T-helper 2 cell treated with Interferon-gamma antibody and Interleukin-4, amounts not matched to agents 5 μg/mL and 100 μg/mL, for 36 hours (primary cell): ENCODE measurements around the gene PEX10.
"Not testable (repeated sequence)": the region's sequence is repeated elsewhere in the genome, so short reads cannot be mapped to it uniquely, and the experiment has no call there.

ENCODE experiments used
- DNase-seq: peaks from one replicate; pipeline ENCODE4 v3.0.0; 2021; ENCODE audit warnings: low spot score
- H3K27ac Mint-ChIP-seq: one replicate; pipeline ENCODE4 v1.8.0; 2021; ENCODE audit warnings: mild to moderate bottlenecking, mixed read lengths
- H3K27me3 Mint-ChIP-seq: one replicate; pipeline ENCODE4 v1.8.0; 2021; ENCODE audit warnings: low read depth, mixed read lengths
- H3K36me3 Mint-ChIP-seq: one replicate; pipeline ENCODE4 v1.8.0; 2021; ENCODE audit warnings: low read depth, mixed read lengths
- H3K4me1 Mint-ChIP-seq: one replicate; pipeline ENCODE4 v1.8.0; 2021; ENCODE audit warnings: low read depth, mixed read lengths
- H3K4me3 Mint-ChIP-seq: one replicate; pipeline ENCODE4 v1.8.0; 2022; ENCODE audit warnings: mild to moderate bottlenecking, moderate library complexity, mixed read lengths
- H3K9me3 Mint-ChIP-seq: one replicate; pipeline ENCODE4 v1.8.0; 2021; ENCODE audit warnings: mixed read lengths

The PEX10 gene

DNA sequence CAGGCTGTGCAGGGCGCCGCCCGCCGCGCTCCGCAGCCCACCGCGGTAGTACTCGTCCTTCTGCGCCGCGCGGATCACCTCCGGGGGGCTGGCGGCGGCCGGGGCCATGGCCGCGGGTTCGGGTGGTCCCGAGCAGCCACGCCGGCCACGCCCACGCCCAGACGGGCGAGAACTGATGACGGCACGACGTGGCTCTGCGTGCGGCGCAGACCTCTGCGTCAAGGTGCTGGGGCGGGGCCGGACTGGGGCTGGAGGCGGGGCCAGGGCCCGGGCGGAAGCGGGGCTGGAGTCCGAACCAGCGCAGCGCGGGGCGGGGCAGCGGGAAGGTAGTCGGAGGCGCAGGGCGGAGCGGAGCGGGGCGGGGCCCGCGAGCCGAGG lies at the start of gene PEX10:
Gene PEX10, minus strand, starts transcription at position 170 of the 378 bp plus-strand sequence. Its CDS starts 62 bp downstream, at position 108.
- H3K27me3 Mint-ChIP-seq, result no peaks in the 10 kb centered on the region
- peaks cover 24% of the 10 kb centered on the region for H3K4me1 Mint-ChIP-seq
- H3K27ac Mint-ChIP-seq, result peak within 1 kb of the TSS; percentile 88
- peak; percentile 99 for DNase-seq
- peaks cover 4% of the 10 kb centered on the region for H3K36me3 Mint-ChIP-seq
- H3K9me3 Mint-ChIP-seq, result no peaks in the 10 kb centered on the region
- H3K4me3 Mint-ChIP-seq, result peak within 1 kb of the TSS; percentile 90

- H3K4me3 Mint-ChIP-seq, result no peak overlapping the region
- no peak overlapping the region for H3K27ac Mint-ChIP-seq
- H3K9me3 Mint-ChIP-seq, result no peaks in the 10 kb centered on the region
- H3K4me1 Mint-ChIP-seq, result no peaks in the 10 kb centered on the region
- H3K36me3 Mint-ChIP-seq, result no peaks in the 10 kb centered on the region
- DNase-seq, result no peak
- no peaks in the 10 kb centered on the region for H3K27me3 Mint-ChIP-seq
Measured at GRCh38 chr1:2460996-2461751, 48.8 kb upstream of the PEX10 start.

DNA sequence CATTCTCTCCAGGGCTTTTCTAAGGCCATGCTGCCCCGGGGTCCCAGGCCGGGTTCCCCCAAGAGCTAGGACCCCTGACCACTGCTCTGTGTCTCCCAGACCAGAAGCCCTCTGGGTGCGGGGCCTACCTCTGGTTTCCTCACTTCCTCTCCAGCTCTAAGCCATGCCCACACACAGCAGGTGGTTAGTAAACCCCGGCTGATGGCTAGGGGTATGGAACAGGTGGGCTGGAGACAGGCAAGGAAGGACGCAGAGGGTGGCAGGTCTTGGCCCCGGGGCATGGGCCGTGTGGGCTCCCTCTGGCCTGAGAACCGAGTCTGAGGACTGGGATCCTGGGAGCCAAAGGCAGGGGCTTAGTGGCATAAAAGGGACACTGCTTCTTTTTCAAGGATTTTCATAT lies 47.8 kb upstream of the PEX10 start:
- H3K4me3 Mint-ChIP-seq, result no peak overlapping the region
- DNase-seq, result no peak
- H3K4me1 Mint-ChIP-seq, result no peaks in the 10 kb centered on the region
- H3K9me3 Mint-ChIP-seq, result no peaks in the 10 kb centered on the region
- no peaks in the 10 kb centered on the region for H3K27me3 Mint-ChIP-seq
- H3K36me3 Mint-ChIP-seq, result no peaks in the 10 kb centered on the region
- no peak overlapping the region for H3K27ac Mint-ChIP-seq

- Mint-ChIP-seq H3K4me3 (no peak overlapping the region), H3K4me1 (no peaks in the 10 kb centered on the region), H3K9me3 (no peaks in the 10 kb centered on the region), H3K36me3 (no peaks in the 10 kb centered on the region), H3K27me3 (no peaks in the 10 kb centered on the region), H3K27ac (no peak overlapping the region)
- DNase-seq, result no peak
Measured at GRCh38 chr1:2459757-2460156, 47.4 kb upstream of the PEX10 start.

DNA sequence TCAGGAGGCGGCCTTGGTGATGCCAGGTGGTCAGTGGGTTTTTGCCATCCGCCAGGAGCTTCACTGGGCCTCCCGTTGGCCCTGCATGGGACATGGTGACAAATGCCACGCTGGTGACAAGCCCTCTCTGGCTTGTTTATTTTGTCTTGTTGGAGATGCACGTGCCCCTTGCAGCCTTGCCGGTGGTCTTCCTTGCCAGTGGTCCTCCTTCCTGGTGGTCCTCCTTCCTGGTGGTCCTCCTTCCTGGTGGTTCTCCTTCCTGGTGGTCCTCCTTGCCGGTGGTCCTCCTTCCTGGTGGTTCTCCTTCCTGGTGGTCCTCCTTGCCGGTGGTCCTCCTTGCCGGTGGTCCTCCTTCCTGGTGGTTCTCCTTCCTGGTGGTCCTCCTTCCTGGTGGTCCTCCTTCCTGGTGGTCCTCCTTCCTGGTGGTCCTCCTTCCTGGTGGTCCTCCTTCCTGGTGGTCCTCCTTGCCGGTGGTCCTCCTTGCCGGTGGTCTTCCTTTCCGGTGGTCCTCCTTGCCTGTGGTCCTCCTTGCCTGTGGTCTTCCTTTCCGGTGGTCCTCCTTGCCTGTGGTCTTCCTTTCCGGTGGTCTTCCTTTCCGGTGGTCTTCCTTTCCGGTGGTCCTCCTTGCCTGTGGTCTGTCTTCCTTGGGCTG lies 46.9 kb upstream of the PEX10 start:
- not testable (repeated sequence) for DNase-seq, H3K4me3 Mint-ChIP-seq, H3K36me3 Mint-ChIP-seq, H3K27ac Mint-ChIP-seq, H3K4me1 Mint-ChIP-seq, H3K27me3 Mint-ChIP-seq, H3K9me3 Mint-ChIP-seq

- DNase-seq, result no peak
- H3K27me3 Mint-ChIP-seq, result no peaks in the 10 kb centered on the region
- no peaks in the 10 kb centered on the region for H3K36me3 Mint-ChIP-seq
- no peaks in the 10 kb centered on the region for H3K9me3 Mint-ChIP-seq
- no peak overlapping the region for H3K27ac Mint-ChIP-seq
- H3K4me1 Mint-ChIP-seq, result no peaks in the 10 kb centered on the region
- H3K4me3 Mint-ChIP-seq, result no peak overlapping the region
Measured at GRCh38 chr1:2458687-2459086, 46.3 kb upstream of the PEX10 start.

DNA sequence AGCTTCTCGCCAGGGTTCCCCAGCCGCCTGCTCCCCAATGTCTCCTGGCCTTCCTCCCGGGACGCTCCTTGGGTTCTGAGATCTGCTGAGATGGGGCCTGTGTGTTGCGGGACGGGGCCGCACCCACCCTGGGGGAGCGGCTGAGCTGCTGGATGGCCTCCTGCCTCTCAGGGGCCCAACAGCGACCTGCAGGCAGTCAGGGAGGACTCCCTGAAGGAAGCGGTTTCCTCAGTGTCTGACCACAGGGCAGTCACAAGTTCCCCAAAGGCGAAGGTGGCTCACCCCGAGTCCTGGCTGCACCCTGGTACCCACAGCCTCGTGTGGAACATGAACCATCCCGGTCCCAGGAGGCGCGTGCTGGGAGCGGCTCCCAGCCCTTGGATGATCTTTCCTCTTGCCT lies 45.1 kb upstream of the PEX10 start:
- Mint-ChIP-seq H3K4me3 (no peak overlapping the region), H3K27me3 (no peaks in the 10 kb centered on the region), H3K27ac (no peak overlapping the region), H3K4me1 (no peaks in the 10 kb centered on the region), H3K36me3 (no peaks in the 10 kb centered on the region), H3K9me3 (no peaks in the 10 kb centered on the region)
- no peak for DNase-seq

DNA sequence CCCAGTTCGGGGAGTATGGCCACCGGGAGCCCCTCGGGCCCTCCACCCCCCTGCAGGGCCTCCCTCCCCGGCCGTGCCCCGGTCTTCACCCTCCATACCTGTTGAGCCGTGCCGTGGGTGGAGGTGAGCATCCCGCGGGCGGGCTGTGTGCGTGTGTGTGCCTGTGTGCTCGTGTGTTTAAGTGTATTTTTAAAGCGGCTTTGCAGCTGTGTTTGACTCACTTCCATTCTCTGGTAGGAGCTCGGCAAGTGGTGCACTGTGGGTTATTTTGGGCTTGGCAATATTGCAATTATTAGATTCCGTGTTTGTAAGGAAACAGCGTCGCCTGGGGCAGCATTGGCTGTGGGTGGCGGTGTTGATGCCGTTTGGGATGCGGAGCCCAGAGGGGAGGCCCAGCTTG lies 43.4 kb upstream of the PEX10 start:
- H3K4me1 Mint-ChIP-seq, result no peaks in the 10 kb centered on the region
- no peaks in the 10 kb centered on the region for H3K9me3 Mint-ChIP-seq
- no peak overlapping the region for H3K27ac Mint-ChIP-seq
- no peak for DNase-seq
- H3K4me3 Mint-ChIP-seq, result no peak overlapping the region
- H3K27me3 Mint-ChIP-seq, result no peaks in the 10 kb centered on the region
- no peaks in the 10 kb centered on the region for H3K36me3 Mint-ChIP-seq

GRCh38 chr1:2454227-2454626 lies 41.9 kb upstream of the PEX10 start:
- no peak for DNase-seq
- no peak overlapping the region for H3K27ac Mint-ChIP-seq
- no peak overlapping the region for H3K4me3 Mint-ChIP-seq
- no peaks in the 10 kb centered on the region for H3K27me3 Mint-ChIP-seq
- H3K36me3 Mint-ChIP-seq, result no peaks in the 10 kb centered on the region
- H3K9me3 Mint-ChIP-seq, result no peaks in the 10 kb centered on the region
- H3K4me1 Mint-ChIP-seq, result no peaks in the 10 kb centered on the region

DNA sequence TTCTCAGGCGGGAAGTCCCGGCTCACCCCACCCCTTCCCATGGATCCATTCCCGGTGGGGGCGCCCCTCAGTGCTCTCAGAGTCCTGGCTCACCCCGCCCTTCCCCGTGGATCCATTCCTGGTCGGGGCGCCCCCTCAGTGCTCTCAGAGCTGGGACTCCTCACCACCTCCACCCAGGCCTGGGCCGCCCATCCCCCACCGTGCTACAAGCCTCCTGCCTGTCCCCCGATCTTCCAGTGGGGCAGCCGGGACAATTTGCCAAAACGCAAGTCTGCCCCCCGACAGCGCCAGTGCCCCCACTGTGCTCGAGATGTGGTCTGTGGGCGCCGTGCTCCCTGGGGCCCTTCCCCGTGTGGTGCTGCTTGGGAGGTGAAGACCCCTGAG lies 40.6 kb upstream of the PEX10 start:
- no peak overlapping the region for H3K4me3 Mint-ChIP-seq
- no peaks in the 10 kb centered on the region for H3K4me1 Mint-ChIP-seq
- no peaks in the 10 kb centered on the region for H3K36me3 Mint-ChIP-seq
- H3K27ac Mint-ChIP-seq, result no peak overlapping the region
- no peaks in the 10 kb centered on the region for H3K27me3 Mint-ChIP-seq
- H3K9me3 Mint-ChIP-seq, result no peaks in the 10 kb centered on the region
- no peak for DNase-seq

- no peaks in the 10 kb centered on the region for H3K36me3 Mint-ChIP-seq
- no peaks in the 10 kb centered on the region for H3K4me1 Mint-ChIP-seq
- no peaks in the 10 kb centered on the region for H3K9me3 Mint-ChIP-seq
- no peak overlapping the region for H3K4me3 Mint-ChIP-seq
- no peaks in the 10 kb centered on the region for H3K27me3 Mint-ChIP-seq
- H3K27ac Mint-ChIP-seq, result no peak overlapping the region
- DNase-seq, result no peak
Measured at GRCh38 chr1:2452201-2452931, 40.0 kb upstream of the PEX10 start.

DNA sequence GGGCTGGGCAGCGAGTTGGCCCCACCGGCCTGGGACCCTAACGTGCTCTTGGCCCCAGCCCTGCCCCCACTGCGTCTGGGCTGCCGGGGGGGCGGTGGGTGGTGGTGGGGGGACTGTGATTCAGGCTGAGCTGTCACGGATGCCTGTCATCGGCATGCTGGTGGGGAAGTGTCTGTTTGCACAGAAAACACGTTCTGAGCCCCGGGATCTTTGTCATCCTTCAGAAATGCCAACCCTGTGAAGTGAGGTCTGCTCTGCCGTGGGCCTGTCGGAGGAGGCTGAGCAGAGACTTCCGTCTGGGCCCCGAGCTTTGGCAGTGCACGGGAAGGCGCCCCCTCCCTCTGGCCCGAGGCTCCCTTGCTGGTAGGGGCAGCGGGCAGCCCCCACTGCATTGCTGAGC lies 39.4 kb upstream of the PEX10 start:
- Mint-ChIP-seq H3K36me3 (no peaks in the 10 kb centered on the region), H3K27me3 (no peaks in the 10 kb centered on the region), H3K9me3 (no peaks in the 10 kb centered on the region), H3K4me3 (no peak overlapping the region), H3K27ac (no peak overlapping the region), H3K4me1 (no peaks in the 10 kb centered on the region)
- DNase-seq, result no peak

DNA sequence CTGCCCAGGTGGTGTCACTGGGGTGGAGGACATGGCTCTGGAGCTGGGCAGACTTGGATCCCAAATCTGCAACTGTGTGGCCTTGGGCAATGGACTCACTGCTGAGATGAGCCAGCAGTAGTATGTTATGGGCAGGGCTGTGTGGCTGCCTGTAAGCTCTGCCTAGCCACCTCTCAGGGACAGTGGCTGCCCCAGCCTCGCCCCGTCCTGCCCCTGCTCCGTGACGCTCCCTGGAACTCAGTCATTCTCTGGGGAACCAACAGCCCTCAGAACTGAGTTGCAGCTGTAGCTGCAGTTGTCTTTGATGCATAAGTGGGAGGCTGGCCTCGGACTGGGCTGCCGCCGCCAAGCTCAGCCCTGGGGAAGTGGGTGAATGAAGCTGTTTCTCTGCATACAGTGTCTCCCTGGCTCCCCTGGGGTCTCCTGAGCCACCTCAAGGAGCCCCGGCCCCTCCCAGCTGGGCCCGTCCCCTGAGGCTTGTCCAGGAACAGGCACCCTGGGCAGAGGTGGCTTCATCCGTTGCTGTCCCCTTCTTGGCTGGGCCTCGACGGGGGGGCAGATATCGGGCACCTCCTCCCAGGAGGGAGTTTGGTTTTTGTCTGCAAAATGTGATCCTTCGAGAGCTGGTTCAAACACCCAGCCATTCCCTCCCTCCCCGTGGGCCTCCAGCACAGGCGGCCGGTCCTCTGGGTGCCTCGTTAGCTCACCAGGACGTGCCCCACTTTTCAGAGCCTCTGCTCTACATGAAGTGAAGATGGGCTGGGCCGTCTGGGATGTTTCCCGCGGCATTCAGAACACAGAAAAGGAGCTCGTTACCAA lies 37.5 kb upstream of the PEX10 start:
- no peak overlapping the region for H3K4me3 Mint-ChIP-seq
- H3K27ac Mint-ChIP-seq, result no peak overlapping the region
- H3K36me3 Mint-ChIP-seq, result no peaks in the 10 kb centered on the region
- no peak for DNase-seq
- peaks cover 4% of the 10 kb centered on the region for H3K27me3 Mint-ChIP-seq
- no peaks in the 10 kb centered on the region for H3K9me3 Mint-ChIP-seq
- H3K4me1 Mint-ChIP-seq, result no peaks in the 10 kb centered on the region

GRCh38 chr1:2448098-2448445 lies 35.7 kb upstream of the PEX10 start:
- no peaks in the 10 kb centered on the region for H3K4me1 Mint-ChIP-seq
- H3K9me3 Mint-ChIP-seq, result no peaks in the 10 kb centered on the region
- no peak for DNase-seq
- H3K36me3 Mint-ChIP-seq, result no peaks in the 10 kb centered on the region
- H3K27ac Mint-ChIP-seq, result no peak overlapping the region
- H3K4me3 Mint-ChIP-seq, result no peak overlapping the region
- H3K27me3 Mint-ChIP-seq, result peaks cover 8% of the 10 kb centered on the region
